Breast epithelium (tissue), 3 donors: ENCODE data around the gene JPH2.

Experiments
- POLR2A ChIP-seq: fragments of 450-650 bp; IDR thresholded peaks from one replicate; pipeline ENCODE4 v1.6.1; 2016; ENCODE audit warnings: antibody characterized with exemption, mild to moderate bottlenecking, moderate library complexity
- TF ChIP-seq, protein P1 (sequence below), 3 donors: fragments of 450-650 bp; IDR thresholded peaks; one replicate each; pipeline ENCODE4 v1.5.1; 2016 to 2017; ENCODE audit warnings: antibody characterized with exemption in 3 of 3, mild to moderate bottlenecking in 3 of 3, moderate library complexity in 3 of 3

DNA sequence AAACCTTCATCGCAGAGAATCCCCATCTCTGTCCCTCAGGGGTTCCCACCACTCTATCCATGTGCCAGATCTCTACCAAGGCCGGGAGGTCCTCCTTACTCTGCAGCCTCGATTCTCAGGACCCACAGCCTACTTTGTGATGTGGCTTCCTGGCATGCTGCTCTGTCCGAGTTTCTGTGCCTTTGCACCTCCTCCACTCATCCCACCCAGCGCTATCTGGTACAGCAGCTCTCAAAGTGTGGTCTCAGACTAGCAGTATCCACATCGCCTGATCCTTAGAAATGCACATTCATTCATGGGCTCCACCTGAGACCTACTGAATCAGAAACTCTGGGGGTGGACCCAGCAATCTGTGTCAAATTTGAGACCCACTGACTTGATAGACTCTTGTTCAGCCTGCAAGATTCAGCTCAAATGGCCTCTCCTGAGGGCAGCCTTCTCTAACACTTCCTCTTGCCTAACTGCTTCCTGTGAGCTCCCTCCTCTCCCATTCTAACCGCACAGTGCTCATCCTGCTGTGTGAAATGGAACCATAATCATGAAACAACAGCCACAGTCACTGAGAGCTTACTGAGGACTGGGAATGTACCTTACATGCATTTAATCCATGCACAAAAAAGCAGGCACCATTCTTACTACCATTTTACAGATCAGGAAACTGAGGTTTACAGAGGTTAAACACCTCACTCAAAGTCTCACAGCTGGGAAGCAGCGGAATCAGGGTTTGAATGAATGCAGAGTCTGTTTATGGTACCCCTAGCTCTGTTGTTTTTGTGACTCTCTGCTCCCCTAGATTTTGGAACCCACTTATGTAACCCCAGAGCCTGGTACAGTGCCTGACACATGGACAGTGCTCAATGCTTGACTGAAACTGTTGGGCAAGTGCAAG lies 69.4 kb downstream of the JPH2 start:
- TF ChIP-seq POLR2A = no peak
- TF ChIP-seq, protein P1, sequence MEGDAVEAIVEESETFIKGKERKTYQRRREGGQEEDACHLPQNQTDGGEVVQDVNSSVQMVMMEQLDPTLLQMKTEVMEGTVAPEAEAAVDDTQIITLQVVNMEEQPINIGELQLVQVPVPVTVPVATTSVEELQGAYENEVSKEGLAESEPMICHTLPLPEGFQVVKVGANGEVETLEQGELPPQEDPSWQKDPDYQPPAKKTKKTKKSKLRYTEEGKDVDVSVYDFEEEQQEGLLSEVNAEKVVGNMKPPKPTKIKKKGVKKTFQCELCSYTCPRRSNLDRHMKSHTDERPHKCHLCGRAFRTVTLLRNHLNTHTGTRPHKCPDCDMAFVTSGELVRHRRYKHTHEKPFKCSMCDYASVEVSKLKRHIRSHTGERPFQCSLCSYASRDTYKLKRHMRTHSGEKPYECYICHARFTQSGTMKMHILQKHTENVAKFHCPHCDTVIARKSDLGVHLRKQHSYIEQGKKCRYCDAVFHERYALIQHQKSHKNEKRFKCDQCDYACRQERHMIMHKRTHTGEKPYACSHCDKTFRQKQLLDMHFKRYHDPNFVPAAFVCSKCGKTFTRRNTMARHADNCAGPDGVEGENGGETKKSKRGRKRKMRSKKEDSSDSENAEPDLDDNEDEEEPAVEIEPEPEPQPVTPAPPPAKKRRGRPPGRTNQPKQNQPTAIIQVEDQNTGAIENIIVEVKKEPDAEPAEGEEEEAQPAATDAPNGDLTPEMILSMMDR (IDR thresholded peaks at IDR 0.05) = no peak
